Measurements from ENCODE around the gene NGEF. TPM values are rescaled to one million over a fixed set of nuclear protein-coding genes. Genes with fewer than 3 reads are reported as not detected.

Gene NGEF
- polyA plus RNA-seq, 2 donors, result 8.4 to 11.4 TPM

- no peaks in the 10 kb centered on the region for H3K27me3 ChIP-seq (ENCODE audit: control insufficient read depth in 1 of 2, insufficient read depth in 2 of 2, low read length in 2 of 2)
- no peak overlapping the region for H3K27ac ChIP-seq (ENCODE audit: low read depth in 2 of 2, low read length in 1 of 2)
- WGBS, 2 donors, result 77% methylated on average over 3 of the region's 3 CpGs
- no peak overlapping the region for H3K4me3 ChIP-seq (ENCODE audit: low read depth in 1 of 2, low read length in 2 of 2)
- peaks cover 0 to 6% of the 10 kb centered on the region in 2 donors for H3K9me3 ChIP-seq (ENCODE audit: control insufficient read depth in 2 of 2, insufficient read depth in 1 of 2, low read depth in 1 of 2, low read length in 1 of 2)
- no peaks in the 10 kb centered on the region for H3K4me1 ChIP-seq (ENCODE audit: control insufficient read depth in 2 of 2, insufficient read depth in 2 of 2, low read length in 1 of 2)
- no peaks in the 10 kb centered on the region for H3K36me3 ChIP-seq (ENCODE audit: control insufficient read depth in 2 of 2, insufficient read depth in 2 of 2, low read length in 1 of 2)
Observed at GRCh38 chr2:232942831-232943230, 70.2 kb downstream of the NGEF start.

GRCh38 chr2:232941912-232942594, 71.0 kb downstream of the NGEF start:
- Histone ChIP-seq H3K27me3 (ENCODE audit: control insufficient read depth in 1 of 2, insufficient read depth in 2 of 2, low read length in 2 of 2) (no peaks in the 10 kb centered on the region), H3K4me1 (ENCODE audit: control insufficient read depth in 2 of 2, insufficient read depth in 2 of 2, low read length in 1 of 2) (no peaks in the 10 kb centered on the region), H3K36me3 (ENCODE audit: control insufficient read depth in 2 of 2, insufficient read depth in 2 of 2, low read length in 1 of 2) (no peaks in the 10 kb centered on the region), H3K4me3 (ENCODE audit: low read depth in 1 of 2, low read length in 2 of 2) (no peak overlapping the region), H3K9me3 (ENCODE audit: control insufficient read depth in 2 of 2, insufficient read depth in 1 of 2, low read depth in 1 of 2, low read length in 1 of 2) (peaks cover 0 to 6% of the 10 kb centered on the region in 2 donors), H3K27ac (ENCODE audit: low read depth in 2 of 2, low read length in 1 of 2) (no peak overlapping the region)
- WGBS, 2 donors, result 74% methylated on average over 10 of the region's 10 CpGs

GRCh38 chr2:232941400-232941799, 71.7 kb downstream of the NGEF start:
- H3K36me3 ChIP-seq (ENCODE audit: control insufficient read depth in 2 of 2, insufficient read depth in 2 of 2, low read length in 1 of 2), result no peaks in the 10 kb centered on the region
- no peak overlapping the region for H3K4me3 ChIP-seq (ENCODE audit: low read depth in 1 of 2, low read length in 2 of 2)
- no peaks in the 10 kb centered on the region for H3K27me3 ChIP-seq (ENCODE audit: control insufficient read depth in 1 of 2, insufficient read depth in 2 of 2, low read length in 2 of 2)
- peaks cover 0 to 6% of the 10 kb centered on the region in 2 donors for H3K9me3 ChIP-seq (ENCODE audit: control insufficient read depth in 2 of 2, insufficient read depth in 1 of 2, low read depth in 1 of 2, low read length in 1 of 2)
- WGBS, 2 donors, result 81 to 84% methylated on average over 8 of the region's 8 CpGs
- H3K27ac ChIP-seq (ENCODE audit: low read depth in 2 of 2, low read length in 1 of 2), result no peak overlapping the region
- no peaks in the 10 kb centered on the region for H3K4me1 ChIP-seq (ENCODE audit: control insufficient read depth in 2 of 2, insufficient read depth in 2 of 2, low read length in 1 of 2)

- peaks cover 0 to 6% of the 10 kb centered on the region in 2 donors for H3K9me3 ChIP-seq (ENCODE audit: control insufficient read depth in 2 of 2, insufficient read depth in 1 of 2, low read depth in 1 of 2, low read length in 1 of 2)
- H3K27me3 ChIP-seq (ENCODE audit: control insufficient read depth in 1 of 2, insufficient read depth in 2 of 2, low read length in 2 of 2), result no peaks in the 10 kb centered on the region
- 89 to 90% methylated on average over 5 of the region's 5 CpGs for WGBS, 2 donors
Observed at GRCh38 chr2:232940724-232941123, 72.3 kb downstream of the NGEF start.

GRCh38 chr2:232937278-232937906, 75.7 kb downstream of the NGEF start:
- no peaks in the 10 kb centered on the region for H3K4me1 ChIP-seq (ENCODE audit: control insufficient read depth in 2 of 2, insufficient read depth in 2 of 2, low read length in 1 of 2)
- H3K27ac ChIP-seq (ENCODE audit: low read depth in 2 of 2, low read length in 1 of 2), result no peak overlapping the region
- peaks cover 0 to 8% of the 10 kb centered on the region in 2 donors for H3K9me3 ChIP-seq (ENCODE audit: control insufficient read depth in 2 of 2, insufficient read depth in 1 of 2, low read depth in 1 of 2, low read length in 1 of 2)
- H3K4me3 ChIP-seq (ENCODE audit: low read depth in 1 of 2, low read length in 2 of 2), result no peak overlapping the region
- 61 to 68% methylated on average over 5 of the region's 5 CpGs for WGBS, 2 donors
- no peaks in the 10 kb centered on the region for H3K27me3 ChIP-seq (ENCODE audit: control insufficient read depth in 1 of 2, insufficient read depth in 2 of 2, low read length in 2 of 2)
- H3K36me3 ChIP-seq (ENCODE audit: control insufficient read depth in 2 of 2, insufficient read depth in 2 of 2, low read length in 1 of 2), result no peaks in the 10 kb centered on the region

More at GRCh38 chr2:232940724-232941123, 72.3 kb downstream of the NGEF start:
- Histone ChIP-seq H3K4me3 (ENCODE audit: low read depth in 1 of 2, low read length in 2 of 2) (no peak overlapping the region), H3K27ac (ENCODE audit: low read depth in 2 of 2, low read length in 1 of 2) (no peak overlapping the region), H3K36me3 (ENCODE audit: control insufficient read depth in 2 of 2, insufficient read depth in 2 of 2, low read length in 1 of 2) (no peaks in the 10 kb centered on the region), H3K4me1 (ENCODE audit: control insufficient read depth in 2 of 2, insufficient read depth in 2 of 2, low read length in 1 of 2) (no peaks in the 10 kb centered on the region)

- H3K4me1 ChIP-seq (ENCODE audit: control insufficient read depth in 2 of 2, insufficient read depth in 2 of 2, low read length in 1 of 2), result peaks cover 4 to 8% of the 10 kb centered on the region in 2 donors
Observed at GRCh38 chr2:232931636-232932035, 81.4 kb downstream of the NGEF start.

GRCh38 chr2:232930059-232930400, 83.0 kb downstream of the NGEF start:
- no peaks in the 10 kb centered on the region for H3K36me3 ChIP-seq (ENCODE audit: control insufficient read depth in 2 of 2, insufficient read depth in 2 of 2, low read length in 1 of 2)
- WGBS, 2 donors, result 86 to 87% methylated on average over 7 to 8 of the region's 8 CpGs
- no peak overlapping the region for H3K27ac ChIP-seq (ENCODE audit: low read depth in 2 of 2, low read length in 1 of 2)
- peaks cover 4 to 19% of the 10 kb centered on the region in 2 donors for H3K4me1 ChIP-seq (ENCODE audit: control insufficient read depth in 2 of 2, insufficient read depth in 2 of 2, low read length in 1 of 2)
- peaks cover 0 to 4% of the 10 kb centered on the region in 2 donors for H3K9me3 ChIP-seq (ENCODE audit: control insufficient read depth in 2 of 2, insufficient read depth in 1 of 2, low read depth in 1 of 2, low read length in 1 of 2)
- peaks cover 0 to 3% of the 10 kb centered on the region in 2 donors for H3K27me3 ChIP-seq (ENCODE audit: control insufficient read depth in 1 of 2, insufficient read depth in 2 of 2, low read length in 2 of 2)
- no peak overlapping the region for H3K4me3 ChIP-seq (ENCODE audit: low read depth in 1 of 2, low read length in 2 of 2)

More at GRCh38 chr2:232931636-232932035, 81.4 kb downstream of the NGEF start:
- 74 to 85% methylated on average over 4 of the region's 4 CpGs for WGBS, 2 donors
- Histone ChIP-seq H3K27me3 (ENCODE audit: control insufficient read depth in 1 of 2, insufficient read depth in 2 of 2, low read length in 2 of 2) (peaks cover 0 to 3% of the 10 kb centered on the region in 2 donors), H3K4me3 (ENCODE audit: low read depth in 1 of 2, low read length in 2 of 2) (no peak overlapping the region), H3K36me3 (ENCODE audit: control insufficient read depth in 2 of 2, insufficient read depth in 2 of 2, low read length in 1 of 2) (no peaks in the 10 kb centered on the region), H3K27ac (ENCODE audit: low read depth in 2 of 2, low read length in 1 of 2) (no peak overlapping the region), H3K9me3 (ENCODE audit: control insufficient read depth in 2 of 2, insufficient read depth in 1 of 2, low read depth in 1 of 2, low read length in 1 of 2) (peaks cover 0 to 2% of the 10 kb centered on the region in 2 donors)

- H3K4me3 ChIP-seq (ENCODE audit: low read depth in 1 of 2, low read length in 2 of 2), result no peak overlapping the region
- no peaks in the 10 kb centered on the region for H3K36me3 ChIP-seq (ENCODE audit: control insufficient read depth in 2 of 2, insufficient read depth in 2 of 2, low read length in 1 of 2)
- peaks cover 0 to 3% of the 10 kb centered on the region in 2 donors for H3K27me3 ChIP-seq (ENCODE audit: control insufficient read depth in 1 of 2, insufficient read depth in 2 of 2, low read length in 2 of 2)
- peaks cover 4 to 20% of the 10 kb centered on the region in 2 donors for H3K4me1 ChIP-seq (ENCODE audit: control insufficient read depth in 2 of 2, insufficient read depth in 2 of 2, low read length in 1 of 2)
- H3K27ac ChIP-seq (ENCODE audit: low read depth in 2 of 2, low read length in 1 of 2), result peak overlapping the region in 1 of 2 donors; percentile 27
- 51 to 72% methylated on average over 9 of the region's 9 CpGs for WGBS, 2 donors
- H3K9me3 ChIP-seq (ENCODE audit: control insufficient read depth in 2 of 2, insufficient read depth in 1 of 2, low read depth in 1 of 2, low read length in 1 of 2), result peaks cover 0 to 4% of the 10 kb centered on the region in 2 donors
Observed at GRCh38 chr2:232929303-232930058, 83.6 kb downstream of the NGEF start.

- peaks cover 0 to 3% of the 10 kb centered on the region in 2 donors for H3K27me3 ChIP-seq (ENCODE audit: control insufficient read depth in 1 of 2, insufficient read depth in 2 of 2, low read length in 2 of 2)
- no peaks in the 10 kb centered on the region for H3K36me3 ChIP-seq (ENCODE audit: control insufficient read depth in 2 of 2, insufficient read depth in 2 of 2, low read length in 1 of 2)
- H3K4me3 ChIP-seq (ENCODE audit: low read depth in 1 of 2, low read length in 2 of 2), result peak overlapping the region in 1 of 2 donors; percentile 58
- WGBS, 2 donors, result 40 to 46% methylated on average over 56 of the region's 56 CpGs
- peaks cover 4 to 20% of the 10 kb centered on the region in 2 donors for H3K4me1 ChIP-seq (ENCODE audit: control insufficient read depth in 2 of 2, insufficient read depth in 2 of 2, low read length in 1 of 2)
- peaks cover 0 to 4% of the 10 kb centered on the region in 2 donors for H3K9me3 ChIP-seq (ENCODE audit: control insufficient read depth in 2 of 2, insufficient read depth in 1 of 2, low read depth in 1 of 2, low read length in 1 of 2)
- H3K27ac ChIP-seq (ENCODE audit: low read depth in 2 of 2, low read length in 1 of 2), result no peak overlapping the region
Observed at GRCh38 chr2:232928551-232929302, 84.3 kb downstream of the NGEF start.
